GM18508 (cell line): ENCODE measurements around the gene ARHGAP29.

ENCODE experiments used
- ATAC-seq: cut with Tn5 transposase; IDR thresholded peaks from one replicate; pipeline ENCODE4 v1.9.1; 2021; ENCODE audit warnings: moderate number of reproducible peaks; ENCODE audit not compliant: insufficient read depth, unreplicated experiment

The ARHGAP29 gene

DNA sequence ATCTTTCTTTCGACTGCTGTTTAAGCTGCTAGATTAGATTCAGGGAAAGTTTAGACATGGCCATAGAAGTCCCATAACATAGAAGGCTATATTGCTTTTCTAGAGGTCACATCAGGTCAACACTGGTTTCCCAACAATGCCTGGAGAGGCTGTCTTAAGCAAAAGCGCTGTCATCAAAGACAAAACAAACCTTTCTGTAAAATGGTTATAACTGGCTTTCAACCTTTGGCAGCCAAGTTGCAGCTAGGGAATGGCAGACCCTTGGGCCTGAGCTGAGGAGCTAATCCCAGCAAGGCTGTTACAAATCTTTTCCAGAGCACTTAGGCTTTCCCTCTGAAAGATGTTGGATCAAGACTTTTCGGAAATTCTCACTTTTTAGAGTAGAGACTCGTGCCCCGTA is 105.3 kb downstream of the ARHGAP29 start:
- ATAC-seq, result no peak

DNA sequence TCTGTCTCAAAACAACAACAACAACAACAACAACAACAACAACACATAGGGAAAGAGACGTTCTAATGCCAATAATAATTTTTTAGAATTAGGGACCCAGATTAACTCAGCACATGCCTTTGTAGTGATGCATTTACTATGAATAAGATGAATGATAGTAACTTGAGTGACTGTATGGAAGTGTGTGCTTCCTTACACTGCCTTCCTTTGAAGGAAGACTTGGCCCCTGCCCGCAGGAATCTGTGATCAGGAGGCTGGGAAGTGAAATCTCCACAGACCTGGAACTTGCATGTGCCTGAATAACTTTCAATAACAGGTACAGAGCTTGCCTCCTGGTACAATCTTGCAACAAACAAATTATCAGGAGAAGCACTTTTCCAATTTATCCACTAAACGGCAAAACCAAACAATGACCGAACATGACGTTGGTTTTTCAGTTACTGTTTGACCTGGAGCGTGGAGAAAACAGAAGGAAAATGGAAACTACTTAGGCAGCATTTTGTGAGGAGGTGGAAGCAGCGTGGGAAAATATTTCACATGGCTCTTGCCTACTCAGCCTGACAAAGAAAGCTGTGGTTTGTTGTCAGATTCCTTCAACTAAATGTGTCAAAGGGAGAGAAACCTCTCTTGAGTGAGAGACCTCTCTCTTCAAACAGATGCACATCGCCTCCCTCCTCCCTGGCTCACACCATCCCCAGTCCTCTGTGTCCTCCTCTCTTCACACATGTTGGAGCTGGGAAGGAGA is 106.4 kb downstream of the ARHGAP29 start:
- ATAC-seq, result no peak

DNA sequence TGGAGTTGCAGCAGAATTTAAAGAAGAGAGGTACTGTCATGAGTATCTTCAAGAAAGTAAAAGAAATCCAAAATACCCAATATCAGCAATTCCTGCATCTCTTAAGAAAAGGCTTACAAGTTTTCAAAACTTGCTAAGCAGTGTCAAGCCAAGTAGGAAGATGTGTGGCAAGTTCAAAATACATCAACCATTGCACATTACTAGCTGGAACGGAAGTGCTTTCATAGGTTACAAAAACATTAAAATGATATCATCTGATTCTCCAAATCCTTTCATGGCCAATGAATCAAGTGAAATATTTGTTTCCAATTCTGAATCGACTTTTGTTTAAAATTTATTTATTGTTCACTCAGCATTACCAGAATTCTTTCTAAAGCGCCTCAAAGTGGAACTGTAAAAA is 110.7 kb downstream of the ARHGAP29 start:
- no peak for ATAC-seq

DNA sequence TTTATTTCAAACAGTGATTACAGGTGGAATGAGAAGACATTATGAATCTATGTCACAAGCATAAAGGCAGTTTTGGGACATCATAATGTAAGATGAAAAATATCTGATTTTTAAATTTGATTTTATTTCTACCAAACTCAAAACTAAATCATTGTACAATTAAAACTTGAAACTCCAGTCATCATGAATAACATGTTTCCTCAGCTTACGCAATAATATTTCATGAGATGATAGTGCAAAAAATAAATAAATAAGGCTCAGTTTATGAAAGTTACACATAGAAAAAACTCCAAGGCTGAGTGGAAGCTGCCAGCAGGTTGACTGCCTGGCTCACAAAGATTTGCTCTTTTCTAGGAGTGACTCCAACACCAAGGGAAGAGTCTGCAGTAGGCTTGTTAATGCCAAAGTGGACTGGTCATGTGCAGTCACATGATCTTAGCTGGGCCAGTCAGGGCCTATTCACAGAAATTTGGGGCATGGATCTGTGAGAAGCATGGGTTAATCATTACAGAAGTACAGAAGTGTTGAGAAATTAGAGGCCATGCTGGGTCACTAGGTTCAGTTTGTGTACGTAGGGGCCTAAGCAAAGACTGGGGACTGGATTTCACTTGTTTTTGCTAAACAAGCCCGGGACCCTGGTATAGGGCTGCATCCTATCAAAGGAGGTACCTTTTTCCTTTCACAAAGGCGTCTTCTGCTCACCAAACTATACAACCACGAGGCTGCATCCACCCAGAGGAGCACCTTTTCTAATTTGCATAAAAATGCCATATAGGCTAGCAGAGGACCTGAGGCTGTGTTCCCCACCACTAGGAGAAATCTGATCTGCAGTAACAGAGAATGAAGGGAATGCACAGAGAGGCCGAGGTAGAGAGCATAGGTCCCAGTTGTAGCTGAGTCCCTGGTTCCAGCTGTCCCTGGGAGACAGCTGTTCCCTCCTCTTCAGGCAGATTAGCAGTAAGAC is 111.6 kb downstream of the ARHGAP29 start:
- no peak for ATAC-seq

DNA sequence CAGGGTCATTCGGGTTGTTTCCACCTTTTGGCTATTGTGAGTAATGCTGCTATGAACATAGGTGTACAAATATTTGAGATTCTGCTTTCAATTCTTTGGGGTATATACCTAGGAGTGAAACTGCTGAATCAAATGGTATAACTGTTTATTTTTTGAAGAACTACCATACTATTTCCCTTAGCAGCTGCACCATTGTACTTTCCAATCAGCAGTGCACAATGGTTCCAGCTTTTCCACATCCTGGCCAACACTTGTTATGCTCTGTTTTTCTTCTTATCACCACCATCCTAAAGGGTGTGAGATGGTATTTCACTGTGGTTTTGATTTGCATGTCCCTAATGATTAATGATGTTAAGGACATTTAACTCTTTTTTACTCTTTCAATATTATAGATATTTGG is 112.8 kb downstream of the ARHGAP29 start:
- no peak for ATAC-seq

DNA sequence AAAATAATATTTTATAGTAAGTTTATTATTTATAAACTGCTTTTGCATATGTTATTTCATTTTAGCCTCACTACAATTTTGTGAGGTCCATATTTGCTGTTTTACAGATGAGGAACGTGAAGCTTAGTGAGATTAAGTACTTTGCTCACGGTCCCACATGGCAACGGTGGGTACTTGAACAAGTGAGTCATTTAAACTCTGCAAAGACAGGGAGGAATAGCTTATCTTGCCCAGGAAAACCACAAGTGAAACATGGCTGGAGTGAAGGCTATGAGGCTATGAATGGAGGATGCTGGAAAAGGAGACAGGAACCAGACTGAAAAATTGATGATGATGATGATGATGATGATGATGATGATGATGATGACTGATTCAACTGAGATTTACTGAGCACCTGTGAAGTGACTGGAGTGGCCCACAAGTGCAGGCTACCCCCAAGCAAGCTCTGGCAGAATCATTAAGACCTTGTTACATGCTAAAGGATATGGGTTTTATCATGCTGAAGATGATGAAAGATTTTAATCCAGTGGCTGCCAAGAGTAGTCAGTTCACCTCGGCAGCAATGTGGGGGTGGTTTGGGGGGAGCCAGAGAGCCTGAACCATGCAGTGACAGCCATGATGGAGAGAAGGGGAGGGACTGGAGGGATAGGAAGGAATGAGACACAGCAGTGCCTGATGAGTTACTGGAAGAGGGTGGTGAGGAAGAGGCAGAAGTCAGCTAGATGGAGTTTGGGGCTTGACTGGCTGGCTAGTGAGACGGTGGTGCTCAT is 115.0 kb downstream of the ARHGAP29 start:
- no peak for ATAC-seq
